NK-92 treated with Interleukin-12 subunit alpha and Interleukin-12 subunit beta, amount 100 ng/mL, for 24 hours (cell line): ENCODE results near the gene MBD5.

ENCODE experiments used
- DNase-seq: peaks from one replicate; lab custom pipeline; 2025; lab: John Stamatoyannopoulos, UW

MBD5 gene

DNA sequence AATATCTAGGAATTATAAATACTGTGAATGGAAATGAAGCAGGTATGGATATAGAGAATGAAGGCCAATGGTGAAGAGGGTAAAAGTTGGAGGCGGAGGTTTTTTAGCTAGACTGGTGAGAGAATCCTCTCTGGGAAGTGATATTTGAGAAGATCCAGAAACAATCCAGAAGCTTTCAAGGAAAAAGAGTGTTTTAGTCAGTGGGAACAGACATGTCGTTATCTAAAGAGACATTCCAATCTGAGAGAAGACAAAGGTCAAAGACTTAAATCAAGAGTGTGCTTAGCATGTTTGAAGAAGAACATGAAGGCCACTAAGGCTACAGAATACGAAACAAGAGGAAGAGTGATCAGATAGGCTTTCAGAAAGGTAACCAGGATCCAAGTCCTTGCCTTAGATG lies 211.0 kb downstream of the MBD5 start:
- no peak for DNase-seq

DNA sequence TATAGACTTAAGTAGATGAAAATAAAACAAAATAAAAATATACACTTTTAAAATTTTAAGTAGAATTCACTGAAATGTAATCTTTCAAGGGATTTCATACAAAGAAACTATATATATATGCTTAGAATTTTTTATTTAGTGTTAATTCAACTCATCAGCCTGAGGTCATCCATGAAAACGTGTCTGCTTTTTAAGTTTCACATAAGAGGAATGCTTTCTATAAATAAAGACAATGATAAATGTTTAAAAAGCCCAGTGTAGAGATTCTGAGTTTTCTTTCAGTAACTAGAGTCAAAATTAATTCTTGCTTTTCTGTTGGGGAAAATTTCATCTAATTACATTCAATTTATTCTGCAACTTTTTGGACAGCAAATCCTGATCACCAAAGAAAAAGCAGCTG lies 213.3 kb downstream of the MBD5 start:
- DNase-seq = no peak

DNA sequence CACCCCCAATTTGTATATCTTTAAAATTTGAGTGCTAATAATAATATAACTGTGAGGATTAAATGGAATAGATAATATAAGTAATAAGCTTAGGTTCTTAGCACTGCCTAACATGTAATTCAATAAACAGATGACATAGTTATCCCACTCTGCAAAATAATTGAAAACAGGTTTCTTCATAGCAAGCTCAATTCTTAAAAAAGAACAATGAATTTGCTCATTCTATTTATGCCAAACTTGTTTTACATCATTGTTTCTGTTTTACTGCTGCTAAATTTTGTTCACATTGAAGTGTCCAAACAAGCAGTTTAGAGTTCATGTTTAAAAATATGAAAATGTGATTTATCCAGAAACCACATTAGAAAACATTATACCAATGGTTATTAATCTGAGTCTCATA lies 217.0 kb downstream of the MBD5 start:
- no peak for DNase-seq

DNA sequence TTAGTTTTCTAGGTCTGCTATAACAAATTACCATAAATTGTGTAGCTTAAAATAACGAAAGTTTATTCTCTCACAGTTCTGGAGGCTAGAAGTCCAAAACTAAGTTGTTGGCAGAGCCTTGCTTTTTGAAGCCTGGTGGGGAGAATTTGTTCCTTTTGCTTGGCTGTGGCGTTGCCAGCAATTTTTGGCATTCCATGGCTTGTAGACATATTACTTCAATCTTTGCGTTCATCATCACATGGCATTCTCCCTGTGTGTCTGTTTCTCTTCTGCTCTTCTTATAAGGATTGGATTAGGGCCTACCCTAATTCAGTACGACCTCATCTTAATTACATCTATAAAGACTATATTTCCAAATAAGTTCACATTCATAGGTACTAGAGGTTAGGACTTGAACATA lies 217.7 kb downstream of the MBD5 start:
- no peak for DNase-seq

DNA sequence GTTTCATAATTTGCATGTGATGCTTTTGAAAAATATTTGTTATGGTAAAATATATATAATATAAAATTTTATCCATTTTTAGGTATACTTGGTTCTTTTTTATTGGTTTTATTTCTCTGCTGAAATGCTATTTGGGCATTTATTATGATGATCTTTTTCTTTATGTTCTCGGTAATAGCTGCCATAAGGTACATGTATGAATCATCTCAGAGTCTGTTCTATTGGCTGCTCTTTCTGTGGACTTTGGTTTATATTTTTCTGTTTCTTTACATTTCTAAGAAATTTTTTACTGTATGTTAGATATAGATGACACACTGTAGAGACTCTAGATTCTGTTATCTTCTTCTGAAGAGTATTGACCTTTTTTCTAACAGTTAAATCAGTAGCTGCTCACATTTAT lies 219.9 kb downstream of the MBD5 start:
- DNase-seq = no peak

DNA sequence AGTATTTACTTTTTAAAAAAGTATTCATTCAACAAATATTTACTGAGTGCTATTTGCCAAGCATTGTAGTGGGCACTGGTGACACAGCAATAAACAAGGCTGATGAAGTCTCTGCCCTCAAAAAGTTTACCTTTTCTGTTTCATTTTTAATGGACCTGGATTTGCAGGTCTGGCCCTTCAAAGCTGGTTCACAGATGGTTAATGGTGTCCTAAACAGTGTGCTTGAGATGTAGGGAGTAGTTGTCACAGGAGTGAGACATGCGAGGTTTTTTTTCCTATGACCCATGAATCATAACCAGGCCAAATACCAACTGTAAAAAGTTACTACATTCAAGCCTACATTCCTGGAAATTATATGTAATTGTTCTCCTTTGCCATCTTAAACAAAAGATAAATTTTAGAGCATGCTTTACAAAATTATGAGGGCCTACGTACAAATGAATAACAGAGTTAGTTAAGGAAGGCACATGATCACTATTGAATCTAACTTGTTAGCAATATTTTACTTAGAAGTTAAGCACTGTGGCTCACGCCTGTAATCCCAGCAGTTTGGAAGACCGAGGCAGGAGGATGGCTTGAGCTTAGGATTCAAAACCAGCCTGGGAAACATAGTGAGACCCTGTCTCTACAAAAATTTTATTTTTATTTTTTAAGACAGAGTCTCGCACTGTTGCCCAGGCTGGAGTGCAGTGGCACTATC lies 223.9 kb downstream of the MBD5 start:
- DNase-seq = no peak

DNA sequence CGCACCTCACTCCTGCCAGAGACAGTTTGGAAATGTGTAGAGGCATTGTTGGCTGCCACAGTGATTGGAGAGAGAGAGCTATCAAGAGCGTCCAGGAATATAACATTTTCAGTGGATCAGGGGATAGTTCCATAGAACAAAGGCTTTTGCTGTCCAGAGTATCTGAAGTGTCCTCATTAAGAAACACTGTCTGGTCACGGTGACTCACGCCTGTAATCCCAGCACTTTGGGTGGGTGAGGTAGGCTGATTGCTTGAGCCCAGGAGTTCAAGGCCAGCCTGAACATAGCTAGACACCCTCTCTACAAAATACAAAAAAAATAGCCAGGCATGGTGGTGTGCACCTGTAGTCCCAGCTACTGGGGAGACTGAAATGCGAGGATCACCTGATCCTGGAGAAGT lies 231.1 kb downstream of the MBD5 start:
- DNase-seq = no peak

DNA sequence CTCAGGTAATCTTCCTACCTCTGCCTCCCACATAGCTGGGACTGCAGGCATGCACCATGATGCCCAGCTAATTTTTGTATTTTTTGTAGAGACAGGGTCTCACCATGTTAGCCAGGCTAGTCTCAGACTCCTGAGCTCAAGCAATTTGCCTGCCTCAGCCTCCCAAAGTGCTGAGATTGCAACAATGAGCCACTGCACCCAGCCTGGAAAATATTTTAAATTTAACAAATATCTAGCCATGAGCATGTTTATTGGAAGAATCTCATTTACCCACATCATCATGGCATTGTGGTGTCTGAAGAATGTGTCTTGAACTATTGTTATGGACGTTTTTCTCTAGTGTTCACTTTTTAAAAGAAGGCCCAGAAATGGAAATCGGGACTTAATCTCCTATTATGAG lies 231.8 kb downstream of the MBD5 start:
- DNase-seq = no peak

DNA sequence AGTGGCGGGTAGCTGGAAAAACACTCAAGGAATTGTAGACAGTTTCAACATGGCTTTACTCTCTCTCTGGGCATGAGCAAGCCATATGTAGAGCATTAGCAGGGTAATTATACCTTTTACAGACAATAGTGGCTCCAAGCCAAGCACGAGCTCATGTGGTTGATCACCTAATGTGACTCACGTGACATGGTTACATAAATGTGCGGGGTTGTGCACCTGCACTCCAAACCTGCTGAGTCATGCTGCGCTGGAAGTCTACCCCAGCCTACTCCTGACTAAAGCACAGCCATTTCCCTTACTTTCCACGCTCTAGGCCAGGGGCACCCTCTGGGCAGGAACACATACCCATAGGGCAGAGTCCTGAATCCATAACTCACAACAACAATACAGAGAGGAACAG lies 232.8 kb downstream of the MBD5 start:
- no peak for DNase-seq

DNA sequence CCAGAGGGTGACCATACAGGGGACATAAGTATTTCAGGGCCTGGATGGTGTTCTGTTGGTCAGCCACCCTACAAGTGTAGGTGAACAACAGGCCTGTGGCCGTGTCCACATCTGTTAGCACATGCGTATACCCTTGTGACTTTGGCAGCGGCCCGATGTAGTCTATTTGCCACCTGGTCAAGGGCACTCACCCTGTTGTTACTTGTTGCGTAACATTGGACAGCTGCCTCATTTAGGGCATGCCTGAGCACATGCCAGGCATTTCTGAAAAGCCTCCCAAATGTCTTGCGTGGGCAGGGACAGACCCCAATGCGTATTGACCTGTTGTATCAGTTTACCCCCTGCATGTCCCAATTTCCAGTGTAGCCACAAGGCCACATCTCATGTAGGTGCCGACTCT lies 235.0 kb downstream of the MBD5 start:
- no peak for DNase-seq

DNA sequence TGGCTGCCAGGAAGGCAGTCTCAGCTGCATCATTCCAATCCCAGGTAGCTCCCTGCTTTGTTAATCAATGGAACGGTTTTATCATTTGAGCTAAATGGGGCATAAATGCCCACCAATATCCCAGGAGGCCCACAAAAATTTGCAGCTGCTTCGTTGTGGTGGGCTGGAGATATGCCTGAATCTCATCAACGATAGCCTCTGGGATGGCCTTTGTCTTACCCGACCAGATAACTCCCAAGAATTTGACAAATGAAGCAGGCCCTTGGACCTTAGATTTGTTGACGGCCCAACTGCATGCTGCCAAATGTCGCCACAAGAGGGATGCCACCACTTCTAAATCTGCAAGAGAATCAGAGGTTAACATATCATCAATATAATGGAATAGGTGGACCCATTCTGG lies 236.4 kb downstream of the MBD5 start:
- no peak for DNase-seq

DNA sequence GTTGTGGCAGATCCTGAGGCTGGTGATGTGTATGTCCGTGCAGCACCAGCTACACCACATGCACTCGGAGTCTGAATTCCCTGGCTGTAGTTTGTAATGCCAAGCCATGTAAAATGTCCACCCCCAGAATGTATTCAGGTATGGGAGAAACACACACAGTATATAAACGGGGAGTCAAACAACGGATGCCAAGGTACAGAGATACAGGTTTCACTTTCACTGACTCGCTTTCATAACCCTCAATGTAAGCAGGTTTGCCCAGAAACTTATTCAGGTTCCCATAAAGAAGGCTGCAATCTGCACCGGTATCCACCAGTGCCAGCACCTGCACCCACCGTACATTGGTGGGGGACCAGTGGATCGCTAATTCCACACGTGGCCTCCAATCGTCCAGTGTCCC lies 237.2 kb downstream of the MBD5 start:
- no peak for DNase-seq

DNA sequence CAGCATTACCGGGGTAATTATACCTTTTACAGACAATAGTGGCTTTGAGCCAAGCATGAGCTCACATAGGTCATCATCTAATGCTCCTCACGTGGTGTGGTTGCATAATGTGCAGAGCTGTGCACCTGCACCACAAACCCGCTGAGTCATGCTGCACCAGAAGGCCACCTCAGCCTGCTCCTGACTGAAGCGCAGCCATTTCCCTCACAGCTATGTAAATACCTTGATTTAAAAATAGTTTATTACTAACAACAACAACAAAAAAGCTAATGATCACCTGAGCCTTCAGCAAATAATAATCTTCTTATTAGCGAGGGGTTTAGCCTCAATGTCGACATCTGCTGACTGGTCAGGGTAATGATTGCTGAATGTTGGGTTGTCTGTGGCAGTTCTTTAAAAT lies 238.8 kb downstream of the MBD5 start:
- DNase-seq = no peak

DNA sequence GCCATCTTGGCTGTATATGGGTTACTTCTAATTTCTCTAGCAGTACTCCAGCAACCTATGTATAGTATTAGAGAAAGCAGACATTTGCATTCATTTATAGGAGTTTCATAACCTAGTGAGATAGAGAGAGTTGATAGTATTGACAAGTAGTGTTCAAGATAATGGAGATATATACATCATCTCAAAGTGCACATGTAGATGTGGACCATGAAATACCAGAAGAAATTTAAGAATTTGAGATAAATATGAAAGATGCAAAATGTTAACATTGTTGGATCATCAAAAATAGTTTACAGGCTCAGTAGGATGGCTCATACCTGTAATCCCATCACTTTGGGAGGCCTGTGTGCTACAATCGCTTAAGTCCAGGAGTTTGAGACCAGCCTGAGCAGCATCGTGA lies 243.0 kb downstream of the MBD5 start:
- DNase-seq = no peak

DNA sequence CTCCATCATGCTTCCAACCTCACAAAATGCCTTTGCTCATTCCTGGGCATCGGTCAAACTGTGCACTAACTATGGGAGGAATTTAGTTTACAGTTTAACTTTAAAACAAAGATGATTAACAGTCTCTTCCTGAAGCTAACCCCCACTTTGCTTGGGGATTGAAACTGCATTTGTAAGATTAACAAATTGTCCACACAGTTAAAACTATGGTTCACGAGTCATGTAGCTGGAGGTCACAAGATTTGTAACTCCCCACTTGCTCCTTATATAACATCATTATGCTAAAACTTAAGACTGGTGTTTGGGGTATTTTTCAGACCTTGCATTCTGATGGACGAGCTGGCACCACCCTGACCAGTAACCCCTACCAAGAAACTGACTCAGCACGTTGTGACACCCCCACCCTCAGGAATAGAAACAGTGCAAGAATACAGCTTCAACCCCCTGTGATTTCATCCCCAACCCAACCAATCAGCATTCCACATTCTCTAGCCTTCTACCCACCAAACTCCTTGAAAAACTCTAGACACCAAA lies 252.3 kb downstream of the MBD5 start:
- DNase-seq = no peak

DNA sequence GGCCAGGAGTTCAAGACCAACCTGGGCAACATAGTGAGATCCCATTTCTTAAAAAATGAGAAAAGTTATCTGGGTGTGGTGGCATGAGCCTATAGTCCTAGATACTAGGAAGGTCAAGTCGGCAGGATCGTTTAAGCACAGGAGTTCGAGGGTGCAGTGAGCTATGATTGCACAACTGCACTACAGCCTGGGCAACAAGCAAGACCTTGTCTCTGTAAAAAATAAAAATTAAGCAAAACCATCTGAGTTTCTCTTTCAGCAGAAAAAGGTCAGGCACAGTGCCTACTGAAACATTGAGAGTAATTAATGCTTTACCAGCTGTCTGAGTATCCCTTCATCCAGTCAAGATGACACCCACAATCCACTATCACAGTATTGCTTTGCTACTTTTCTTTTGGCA lies 258.3 kb downstream of the MBD5 start:
- no peak for DNase-seq

DNA sequence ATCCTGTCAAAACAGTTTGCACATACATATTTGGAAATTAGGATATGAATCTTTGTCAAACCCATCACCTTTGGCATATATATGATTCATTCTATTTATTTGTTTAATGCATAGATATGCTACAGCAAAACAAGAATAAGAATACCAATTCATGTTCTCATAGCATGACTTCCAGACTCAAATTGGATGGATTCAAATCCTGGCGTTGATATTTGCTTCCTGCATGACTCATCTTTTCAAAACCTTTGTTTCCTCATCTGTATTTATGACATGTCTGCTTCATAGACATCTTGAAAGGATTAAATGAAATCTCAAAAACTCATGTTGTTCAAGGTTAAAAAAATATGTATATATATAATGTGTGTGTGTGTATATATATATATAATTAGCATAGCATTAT lies 261.3 kb downstream of the MBD5 start:
- no peak for DNase-seq

DNA sequence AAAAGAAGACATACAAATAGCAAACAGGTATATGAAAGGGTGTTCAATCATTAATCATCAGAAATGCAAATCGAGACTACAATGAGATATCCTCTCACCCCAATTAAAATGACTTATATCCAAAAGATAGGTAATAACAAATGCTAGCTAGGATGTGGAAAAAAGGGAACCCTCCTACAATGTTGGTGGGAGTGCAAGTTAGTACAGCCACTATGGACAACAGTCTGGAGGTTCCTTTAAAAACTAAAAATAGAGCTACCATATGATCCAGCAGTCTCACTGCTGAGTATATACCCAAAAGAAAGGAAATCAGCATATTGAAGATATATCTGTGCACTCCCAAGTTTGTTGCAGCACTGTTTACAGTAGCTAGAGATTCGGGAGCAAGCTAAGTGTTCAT lies 271.5 kb downstream of the MBD5 start:
- DNase-seq = no peak

DNA sequence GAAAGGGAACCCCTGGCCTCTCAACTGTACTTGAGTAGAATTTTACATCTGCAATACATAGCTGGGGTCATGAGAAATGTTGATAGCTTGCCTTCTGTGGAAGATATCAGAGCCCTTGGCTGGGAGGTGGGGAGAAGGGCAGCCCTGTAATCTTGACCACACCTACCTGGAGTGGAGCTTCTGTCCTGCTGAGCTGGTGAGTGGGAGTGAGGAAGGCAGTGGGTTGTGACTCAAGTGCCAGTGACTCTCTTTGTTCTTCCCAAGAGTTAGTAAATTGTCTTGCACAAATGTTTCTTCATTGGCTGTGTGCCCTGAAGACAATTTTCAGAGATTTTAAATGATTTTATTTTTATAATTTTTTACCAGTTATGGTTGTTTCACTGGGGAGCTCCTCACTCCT lies 277.3 kb downstream of the MBD5 start:
- DNase-seq = no peak

DNA sequence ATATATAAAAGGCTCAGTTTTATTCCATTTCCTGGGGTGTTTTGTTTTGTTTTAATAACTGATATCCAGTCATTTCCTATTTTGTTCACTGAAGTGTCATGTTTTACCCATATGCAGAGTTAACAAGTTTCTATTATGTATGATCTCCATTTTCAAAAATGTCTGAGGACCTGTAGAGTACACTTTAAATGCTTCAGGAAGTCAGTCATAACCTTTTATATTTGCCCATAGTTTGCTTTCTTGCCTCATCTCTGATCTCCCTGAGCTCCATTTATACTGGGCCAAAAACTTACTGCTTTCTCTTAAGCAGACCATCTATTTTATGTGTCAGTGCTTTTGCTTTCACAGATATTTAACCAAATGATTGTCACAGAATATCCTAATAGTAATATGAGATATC lies 278.7 kb downstream of the MBD5 start:
- DNase-seq = no peak

DNA sequence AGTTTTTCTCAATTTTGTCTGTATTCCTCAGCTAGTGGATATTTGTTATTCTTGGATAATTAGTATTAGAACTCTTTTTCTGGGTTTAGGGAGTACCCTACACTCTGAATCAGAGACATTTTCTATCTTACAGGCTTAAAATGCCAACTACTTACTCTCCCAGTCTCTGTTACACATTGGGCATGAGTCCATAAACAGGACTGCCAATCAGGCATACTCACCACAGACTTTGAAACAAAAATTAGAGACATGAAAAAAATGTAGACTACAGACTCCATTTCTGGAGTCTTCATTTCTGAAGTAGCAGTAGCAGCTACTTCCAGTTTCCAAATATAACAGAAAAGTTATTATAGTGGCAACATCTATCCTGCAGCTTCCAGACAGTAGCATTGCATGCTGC lies 279.7 kb downstream of the MBD5 start:
- no peak for DNase-seq

DNA sequence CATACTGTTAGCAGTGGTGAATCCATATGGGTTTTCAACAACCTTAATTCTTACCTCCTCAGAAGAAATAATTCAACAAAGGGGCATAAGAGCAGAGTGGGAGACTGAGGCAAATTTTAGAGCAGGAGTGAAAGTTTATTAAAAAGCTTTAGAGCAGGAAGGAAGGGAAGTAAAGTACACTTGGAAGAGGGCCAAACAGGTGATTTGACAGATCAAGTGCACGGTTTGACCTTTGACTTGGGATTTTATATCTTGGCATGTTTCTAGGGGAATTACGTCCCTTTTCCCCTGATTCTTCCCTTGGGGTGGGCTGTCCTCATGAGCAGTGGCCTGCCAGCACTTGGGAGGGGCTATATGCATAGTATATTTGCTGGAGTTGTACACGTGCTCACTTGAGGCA lies 280.5 kb downstream of the MBD5 start:
- DNase-seq = no peak

DNA sequence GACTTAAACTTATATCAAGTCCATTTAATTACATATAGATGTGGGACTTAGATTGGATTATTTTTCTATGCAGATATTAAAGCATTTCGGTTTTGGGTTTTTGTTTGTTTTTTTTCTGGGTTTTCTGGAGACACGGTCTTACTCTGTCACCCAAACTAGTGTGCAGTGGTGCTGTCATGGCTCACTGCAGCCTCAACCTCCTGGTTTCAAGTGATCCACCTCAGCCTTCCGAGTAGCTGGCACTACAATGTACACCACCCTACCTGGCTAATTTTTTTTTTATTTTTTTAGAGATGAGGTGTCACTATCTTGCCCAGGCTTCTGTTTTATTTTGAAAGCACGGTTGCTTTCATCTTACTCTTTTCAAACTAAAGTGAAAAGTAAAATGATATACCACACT lies 281.6 kb downstream of the MBD5 start:
- DNase-seq = no peak

DNA sequence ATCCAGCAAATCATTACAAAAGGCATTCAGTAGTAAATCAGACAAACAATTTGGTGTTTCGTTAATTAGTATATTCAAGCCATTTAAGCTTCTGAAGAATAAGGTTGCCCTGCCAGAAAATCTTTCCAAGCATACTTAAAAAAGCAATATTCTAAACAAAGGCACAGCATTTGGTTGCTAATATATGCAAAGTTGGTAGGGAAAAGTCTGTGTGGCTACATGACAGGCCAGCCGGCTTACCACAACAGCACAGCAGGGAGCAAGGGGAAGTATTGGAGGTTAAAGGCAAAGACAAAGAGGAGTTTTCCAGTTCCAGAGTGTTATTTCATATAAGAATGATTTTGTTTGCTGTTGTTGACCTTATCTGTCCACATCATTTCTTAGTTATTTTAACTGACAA lies 282.3 kb downstream of the MBD5 start:
- no peak for DNase-seq

DNA sequence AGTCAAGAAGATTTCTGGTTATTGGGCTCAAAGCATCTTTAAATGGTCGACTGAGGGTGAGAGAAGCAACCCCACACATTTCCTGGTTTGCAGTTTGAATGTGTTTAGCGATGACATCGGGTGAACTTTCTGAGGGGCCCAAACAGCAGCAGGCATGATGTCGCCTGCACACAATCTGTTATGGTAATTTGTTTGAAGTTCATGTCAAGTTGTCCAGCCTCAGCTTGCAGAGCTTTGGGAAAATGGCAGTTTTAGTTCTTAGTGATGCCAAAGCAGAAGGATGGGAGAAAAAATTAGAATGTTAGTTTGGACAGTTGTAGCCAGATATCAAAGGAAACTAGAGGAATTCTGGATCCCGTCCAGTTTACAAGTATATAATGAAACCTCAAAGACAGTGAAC lies 284.6 kb downstream of the MBD5 start:
- DNase-seq = no peak
